Neuronal stem cell (in vitro differentiated cells): ENCODE data around the gene INO80D.

Experiments
- DNase-seq: peaks from one replicate; pipeline ENCODE4 v3.0.0-alpha.2; 2013; ENCODE audit warnings: low spot score
- H2AFZ ChIP-seq: one replicate; pipeline ENCODE4 v1.6.1; 2013; ENCODE audit warnings: mild to moderate bottlenecking, low read length, inconsistent platforms
- H2AK5ac ChIP-seq: 2 replicates; pipeline ENCODE4 v1.6.1; 2013; ENCODE audit warnings: low read depth, mild to moderate bottlenecking, inconsistent platforms, low read length, moderate library complexity, mixed read lengths
- H2BK120ac ChIP-seq: 2 replicates; pipeline ENCODE4 v1.6.1; 2013; ENCODE audit warnings: low read depth, mild to moderate bottlenecking, inconsistent platforms, low read length, moderate library complexity, mixed read lengths
- H2BK12ac ChIP-seq: one replicate; pipeline ENCODE4 v1.6.1; 2013; ENCODE audit warnings: low read length, inconsistent platforms
- H2BK15ac ChIP-seq: 2 replicates; pipeline ENCODE4 v1.6.1; 2013; ENCODE audit warnings: mild to moderate bottlenecking, low read length, inconsistent platforms, mixed read lengths
- H2BK5ac ChIP-seq: one replicate; pipeline ENCODE4 v1.6.1; 2013; ENCODE audit warnings: inconsistent platforms, mild to moderate bottlenecking, low read length, moderate library complexity
- H3K14ac ChIP-seq: one replicate; pipeline ENCODE4 v1.6.1; 2013; ENCODE audit warnings: low read length, inconsistent platforms
- H3K18ac ChIP-seq: 2 replicates; pipeline ENCODE4 v1.6.1; 2013; ENCODE audit warnings: low read length, inconsistent platforms
- H3K23ac ChIP-seq: 2 replicates; pipeline ENCODE4 v1.6.1; 2013; ENCODE audit warnings: low read depth, mild to moderate bottlenecking, mixed read lengths, low read length, inconsistent platforms; ENCODE audit not compliant: poor library complexity
- H3K27ac ChIP-seq: replicated peaks from 3 replicates; pipeline ENCODE4 v1.5.1; 2013; ENCODE audit warnings: low read length, inconsistent platforms
- H3K27me3 ChIP-seq, 3 experiments: 2 replicates each; pipeline ENCODE4 v1.6.1; 2013; ENCODE audit warnings: low read length in 3 of 3, mild to moderate bottlenecking in 2 of 3, inconsistent platforms in 1 of 3, low read depth in 1 of 3, mixed read lengths in 1 of 3, moderate library complexity in 1 of 3; ENCODE audit not compliant: control insufficient read depth in 3 of 3, insufficient read depth in 3 of 3
- H3K36me3 ChIP-seq, 2 donors: replicated peaks in 1 of 2; 2 replicates each; pipeline ENCODE4 v1.6.1; 2013; ENCODE audit warnings: low read length in 2 of 2; ENCODE audit not compliant: control insufficient read depth in 2 of 2, insufficient read depth in 2 of 2
- H3K4ac ChIP-seq: 2 replicates; pipeline ENCODE4 v1.6.1; 2013; ENCODE audit warnings: inconsistent platforms, mild to moderate bottlenecking, low read length, moderate library complexity
- H3K4me1 ChIP-seq, 2 donors: 1 replicate in 1 of 2; 2 replicates in 1 of 2; pipeline ENCODE4 v1.6.1; 2013; ENCODE audit warnings: low read length in 2 of 2, low read depth in 1 of 2; ENCODE audit not compliant: control insufficient read depth in 2 of 2, insufficient read depth in 1 of 2
- H3K4me2 ChIP-seq: one replicate; pipeline ENCODE4 v1.6.1; 2013; ENCODE audit warnings: mild to moderate bottlenecking, low read length, inconsistent platforms; ENCODE audit not compliant: insufficient read depth, poor library complexity, severe bottlenecking
- H3K4me3 ChIP-seq, 2 donors: 2 replicates each; pipeline ENCODE4 v1.5.1; 2013; ENCODE audit warnings: low read length in 2 of 2, mild to moderate bottlenecking in 2 of 2, inconsistent platforms in 1 of 2, moderate library complexity in 1 of 2
- H3K79me1 ChIP-seq: one replicate; pipeline ENCODE4 v1.6.1; 2013; ENCODE audit warnings: low read depth, mild to moderate bottlenecking, inconsistent platforms, low read length, moderate library complexity
- H3K9ac ChIP-seq: one replicate; pipeline ENCODE4 v1.6.1; 2013; ENCODE audit warnings: mild to moderate bottlenecking, low read depth, low read length, inconsistent platforms; ENCODE audit not compliant: poor library complexity
- H3K9me3 ChIP-seq, 2 donors: replicated peaks in 1 of 2; 2 replicates each; pipeline versions ENCODE3 to v1.6.1; 2013; ENCODE audit warnings: low read length in 2 of 2, mild to moderate bottlenecking in 2 of 2, inconsistent platforms in 1 of 2, low read depth in 1 of 2, mixed read lengths in 1 of 2, moderate library complexity in 1 of 2; ENCODE audit not compliant: control insufficient read depth in 2 of 2, insufficient read depth in 1 of 2
- H4K8ac ChIP-seq: one replicate; pipeline ENCODE4 v1.6.1; 2013; ENCODE audit warnings: low read depth, mild to moderate bottlenecking, inconsistent platforms, low read length, moderate library complexity
- H4K91ac ChIP-seq: one replicate; pipeline ENCODE4 v1.6.1; 2013; ENCODE audit warnings: low read length, low read depth, mild to moderate bottlenecking, inconsistent platforms; ENCODE audit not compliant: poor library complexity
- WGBS, 2 donors: extraction: QIAGEN DNeasy Blood & Tissue Kit; methylation state at CpG; one replicate each; pipeline ENCODE4 v1.1.7; 2013; ENCODE audit warnings: missing lambda C conversion rate in 2 of 2, mixed read lengths in 1 of 2; ENCODE audit not compliant: insufficient read length in 2 of 2, insufficient replicate concordance in 1 of 2; ENCODE audit errors: extremely low coverage in 2 of 2; 5-methylcytosine and 5-hydroxymethylcytosine counted together

Gene INO80D

DNA sequence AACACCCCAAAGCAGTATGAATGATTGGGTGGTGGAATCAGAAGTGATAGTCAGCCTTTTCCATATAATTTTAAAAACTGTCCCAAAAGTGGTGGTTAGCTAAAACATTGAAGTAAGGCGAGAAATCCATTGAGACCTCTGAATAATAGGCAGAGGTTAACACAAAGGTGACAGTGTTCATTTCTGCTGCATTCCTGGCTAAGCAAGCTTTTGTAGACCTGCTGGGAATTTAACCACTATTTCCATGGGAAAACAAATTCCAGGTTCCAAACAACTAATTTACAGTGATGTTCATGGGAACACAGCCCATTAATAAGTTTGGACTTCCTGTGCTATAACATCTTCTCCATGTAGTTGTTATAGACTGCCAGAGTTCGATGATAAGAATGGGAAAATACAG is 6.3 kb upstream of the INO80D start:
- Histone ChIP-seq H3K4me1 (peaks cover 7 to 8% of the 10 kb centered on the region in 2 donors), H3K4me2 (no peak overlapping the region), H3K9ac (no peak overlapping the region), H2BK5ac (no peak overlapping the region), H3K27ac (peak overlapping the region; percentile 68), H3K4ac (no peak overlapping the region), H3K79me1 (no peaks in the 10 kb centered on the region), H4K8ac (no peak overlapping the region), H2BK12ac (no peak overlapping the region), H3K4me3 (no peak overlapping the region), H3K18ac (no peak overlapping the region), H3K27me3 (no peaks in the 10 kb centered on the region), H3K23ac (no peak overlapping the region), H2AFZ (no peak overlapping the region), H3K14ac (no peak overlapping the region), H2BK15ac (no peak overlapping the region), H2BK120ac (no peak overlapping the region), H3K9me3 (peaks cover 0 to 4% of the 10 kb centered on the region in 2 donors), H3K36me3 (peaks cover 0 to 2% of the 10 kb centered on the region in 2 donors), H4K91ac (no peak overlapping the region), H2AK5ac (no peak overlapping the region)
- DNase-seq: no peak
- WGBS, 2 donors: no CpG with 5 or more reads among the region's 2 CpGs

DNA sequence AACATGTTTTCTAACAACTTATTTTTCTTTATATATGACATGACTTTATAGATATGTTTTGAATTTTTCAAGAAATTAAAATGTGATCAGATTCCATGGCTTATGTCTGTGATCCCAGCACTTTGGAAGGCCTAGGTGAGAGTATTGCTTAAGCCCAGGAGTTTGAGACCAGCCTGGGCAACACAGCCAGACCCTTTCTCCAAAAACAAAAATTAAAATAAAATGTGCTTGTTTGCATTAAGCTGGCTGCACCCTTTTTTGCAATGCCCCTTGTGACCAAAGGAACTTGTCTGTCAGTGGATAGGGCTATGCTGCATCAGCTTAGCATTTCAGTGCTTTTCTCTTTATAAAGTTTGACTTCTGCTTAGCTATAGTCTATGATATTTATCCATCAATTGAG is 2.3 kb upstream of the INO80D start:
- no peak overlapping the region for H2BK5ac ChIP-seq
- H3K4me2 ChIP-seq: no peak overlapping the region
- H3K14ac ChIP-seq: no peak overlapping the region
- no peak overlapping the region for H2BK15ac ChIP-seq
- H3K4me1 ChIP-seq: peaks cover 10 to 12% of the 10 kb centered on the region in 2 donors
- H3K27me3 ChIP-seq: no peaks in the 10 kb centered on the region
- H2AFZ ChIP-seq: no peak overlapping the region
- H2AK5ac ChIP-seq: no peak overlapping the region
- DNase-seq: no peak
- H4K8ac ChIP-seq: no peak overlapping the region
- no peak overlapping the region for H2BK12ac ChIP-seq
- H3K27ac ChIP-seq: no peak overlapping the region
- no peak overlapping the region for H3K9ac ChIP-seq
- no peak overlapping the region for H3K18ac ChIP-seq
- H2BK120ac ChIP-seq: no peak overlapping the region
- H3K9me3 ChIP-seq: peaks cover 0 to 4% of the 10 kb centered on the region in 2 donors
- no peaks in the 10 kb centered on the region for H3K36me3 ChIP-seq
- no peak overlapping the region for H3K23ac ChIP-seq
- no peak overlapping the region for H3K4me3 ChIP-seq
- no peak overlapping the region for H3K4ac ChIP-seq
- peaks cover 3% of the 10 kb centered on the region for H3K79me1 ChIP-seq
- no peak overlapping the region for H4K91ac ChIP-seq

DNA sequence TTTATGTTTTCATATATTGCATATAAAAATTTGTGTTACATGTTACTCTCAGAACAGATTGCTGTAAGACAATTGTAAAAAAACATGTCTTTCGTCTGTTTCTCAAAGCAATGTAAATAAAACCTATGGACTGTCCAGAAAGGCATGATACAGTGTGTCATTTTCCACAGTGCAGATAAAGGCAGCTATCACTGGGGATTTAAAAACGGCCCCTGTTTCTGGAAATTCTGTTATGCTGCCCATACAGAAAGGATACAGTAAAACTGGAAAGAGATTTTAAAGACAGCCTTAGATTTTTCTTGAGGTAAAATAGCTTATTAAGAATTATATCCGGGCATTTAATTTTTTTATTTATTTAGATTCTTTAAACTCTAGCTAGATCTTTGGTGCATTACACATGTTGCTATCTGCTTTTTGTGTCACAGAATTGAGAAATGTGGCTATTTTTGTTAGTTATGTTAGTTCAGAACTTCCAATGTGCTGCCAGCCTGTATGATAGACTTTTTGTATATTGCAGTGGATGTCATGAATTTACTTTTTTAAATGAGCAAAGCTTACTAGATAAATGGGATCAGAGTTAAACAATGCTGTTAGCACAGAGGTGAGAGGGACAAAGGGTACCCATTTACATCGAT is 859 bp upstream of the INO80D start:
- Histone ChIP-seq H3K79me1 (peaks cover 6% of the 10 kb centered on the region), H3K4me2 (peak overlapping the region; percentile 33), H3K14ac (no peak overlapping the region), H4K91ac (no peak overlapping the region), H3K9ac (no peak overlapping the region), H3K4me1 (peaks cover 5 to 7% of the 10 kb centered on the region in 2 donors), H3K4me3 (peak overlapping the region; percentile 15 to 90), H2BK12ac (no peak overlapping the region), H4K8ac (no peak overlapping the region), H2BK120ac (no peak overlapping the region), H3K23ac (no peak overlapping the region), H3K36me3 (no peaks in the 10 kb centered on the region), H2AFZ (peak overlapping the region; percentile 39), H3K27me3 (no peaks in the 10 kb centered on the region), H2AK5ac (no peak overlapping the region), H3K27ac (peak overlapping the region; percentile 56), H3K9me3 (peaks cover 0 to 4% of the 10 kb centered on the region in 2 donors), H3K18ac (no peak overlapping the region), H2BK5ac (no peak overlapping the region), H3K4ac (no peak overlapping the region), H2BK15ac (no peak overlapping the region)
- no CpG with 5 or more reads among the region's 4 CpGs for WGBS, 2 donors
- DNase-seq: no peak

DNA sequence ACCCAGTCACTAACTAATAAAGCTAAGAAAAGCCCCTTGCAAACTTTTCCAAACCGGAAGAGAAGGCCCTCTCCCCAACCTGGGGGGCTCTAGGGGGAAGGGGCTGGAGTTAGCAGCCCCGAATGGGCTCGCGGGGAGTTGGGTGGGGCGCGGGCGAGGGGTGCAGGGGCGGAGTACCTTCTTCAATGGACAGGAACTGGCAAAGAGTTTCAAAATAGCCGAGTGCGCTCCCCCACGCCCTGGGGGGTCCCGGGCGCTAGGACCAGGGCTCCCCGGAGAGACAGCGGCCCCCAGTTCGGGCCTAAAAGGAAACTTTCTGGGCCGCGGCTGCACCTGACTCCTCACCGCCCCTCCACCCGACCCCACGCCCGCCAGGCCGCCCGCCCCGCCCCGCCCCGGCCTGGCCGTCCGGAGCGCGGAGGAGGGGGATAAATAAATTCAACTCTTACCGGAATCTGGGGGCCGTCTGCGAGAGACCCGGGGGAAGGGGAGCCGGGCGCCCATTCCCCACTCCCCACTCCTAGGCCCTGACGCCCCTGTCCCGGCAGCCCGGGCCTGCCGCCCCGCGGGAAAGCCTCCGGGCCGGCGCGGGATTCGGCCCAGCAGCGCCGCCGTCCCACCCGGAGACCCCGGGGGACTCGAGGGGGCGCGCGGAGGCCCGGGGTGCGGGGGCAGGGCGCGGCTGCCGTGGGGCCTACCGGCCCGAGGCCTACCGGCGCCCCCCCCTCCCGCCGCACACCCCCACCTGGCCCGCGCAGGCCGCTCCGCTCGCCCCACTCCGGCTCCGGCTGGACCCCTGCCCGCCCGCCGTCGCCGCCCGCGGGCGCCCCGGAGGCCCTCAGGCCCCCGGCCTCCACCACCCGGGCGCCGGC is 868 bp downstream of the INO80D start:
- no peaks in the 10 kb centered on the region for H3K27me3 ChIP-seq
- peak overlapping the region; percentile 91 for H2BK120ac ChIP-seq
- DNase-seq: peak; percentile 33
- WGBS, 2 donors: no CpG with 5 or more reads among the region's 88 CpGs
- peak overlapping the region; percentile 90 for H3K4me2 ChIP-seq
- peak overlapping the region; percentile 56 for H2AK5ac ChIP-seq
- H3K23ac ChIP-seq: no peak overlapping the region
- peaks cover 0 to 4% of the 10 kb centered on the region in 2 donors for H3K9me3 ChIP-seq
- H4K91ac ChIP-seq: no peak overlapping the region
- H2BK5ac ChIP-seq: peak overlapping the region; percentile 96
- H3K79me1 ChIP-seq: peaks cover 6% of the 10 kb centered on the region
- H3K36me3 ChIP-seq: no peaks in the 10 kb centered on the region
- no peak overlapping the region for H2BK15ac ChIP-seq
- H3K4me1 ChIP-seq: peaks cover 4 to 6% of the 10 kb centered on the region in 2 donors
- peak overlapping the region; percentile 97 for H3K18ac ChIP-seq
- no peak overlapping the region for H4K8ac ChIP-seq
- H3K27ac ChIP-seq: peak overlapping the region; percentile 99
- H3K9ac ChIP-seq: peak overlapping the region; percentile 77
- H2BK12ac ChIP-seq: peak overlapping the region; percentile 46
- peak overlapping the region; percentile 82 to 90 for H3K4me3 ChIP-seq
- H2AFZ ChIP-seq: peak overlapping the region; percentile 96
- H3K14ac ChIP-seq: peak overlapping the region; percentile 56
- H3K4ac ChIP-seq: no peak overlapping the region
